GM23338 (cell line): ENCODE measurements around the gene MRPS15.

Experiments
- CREB1 ChIP-seq: fragments of 250-450 bp; sonication (Bioruptor Pico); IDR thresholded peaks from 2 replicates; pipeline ENCODE4 v1.5.0; 2020; ENCODE audit warnings: low read depth, mild to moderate bottlenecking, moderate library complexity
- ETS1 ChIP-seq: IDR thresholded peaks from 2 replicates; pipeline ENCODE4 v1.6.1; 2016; ENCODE audit warnings: antibody characterized with exemption
- EZH2 ChIP-seq: fragments of 200-600 bp; sonication (generic); IDR thresholded peaks from one replicate; pipeline ENCODE4 v1.8.0; 2017; ENCODE audit warnings: antibody characterized with exemption, mild to moderate bottlenecking, low read depth; ENCODE audit not compliant: unreplicated experiment
- EZH2phosphoT487 ChIP-seq: fragments of 200-600 bp; sonication (generic); IDR thresholded peaks from one replicate; pipeline ENCODE4 v1.8.1; 2018; ENCODE audit warnings: antibody characterized with exemption; ENCODE audit not compliant: unreplicated experiment
- NANOG ChIP-seq: IDR thresholded peaks from 2 replicates; pipeline ENCODE4 v1.6.1; 2016; ENCODE audit warnings: antibody characterized with exemption, borderline replicate concordance
- POLR2AphosphoS5 ChIP-seq: IDR thresholded peaks from 2 replicates; pipeline ENCODE4 v1.6.1; 2016; ENCODE audit warnings: antibody characterized with exemption, low read depth
- REST ChIP-seq: IDR thresholded peaks from one replicate; pipeline ENCODE4 v1.6.1; 2018; ENCODE audit warnings: antibody characterized with exemption; ENCODE audit not compliant: unreplicated experiment
- STAT1 ChIP-seq: IDR thresholded peaks from one replicate; pipeline ENCODE4 v1.6.1; 2016; ENCODE audit warnings: antibody characterized with exemption; ENCODE audit not compliant: unreplicated experiment
- ZNF114 ChIP-seq: fragments of 250-450 bp; sonication (Bioruptor Pico); IDR thresholded peaks from 2 replicates; pipeline ENCODE4 v1.5.0; 2020; ENCODE audit warnings: mild to moderate bottlenecking, moderate library complexity
- TF ChIP-seq, protein P1 (sequence below), 2 experiments: fragments of 200-600 bp in 1 of 2; sonication (generic) in 1 of 2; conservative IDR thresholded peaks; 2 replicates each; pipeline versions ENCODE4 v1.5.1 to v1.6.1; 2016 to 2017; ENCODE audit warnings: antibody characterized with exemption in 2 of 2, low read depth in 2 of 2, mild to moderate bottlenecking in 2 of 2, moderate library complexity in 1 of 2

DNA sequence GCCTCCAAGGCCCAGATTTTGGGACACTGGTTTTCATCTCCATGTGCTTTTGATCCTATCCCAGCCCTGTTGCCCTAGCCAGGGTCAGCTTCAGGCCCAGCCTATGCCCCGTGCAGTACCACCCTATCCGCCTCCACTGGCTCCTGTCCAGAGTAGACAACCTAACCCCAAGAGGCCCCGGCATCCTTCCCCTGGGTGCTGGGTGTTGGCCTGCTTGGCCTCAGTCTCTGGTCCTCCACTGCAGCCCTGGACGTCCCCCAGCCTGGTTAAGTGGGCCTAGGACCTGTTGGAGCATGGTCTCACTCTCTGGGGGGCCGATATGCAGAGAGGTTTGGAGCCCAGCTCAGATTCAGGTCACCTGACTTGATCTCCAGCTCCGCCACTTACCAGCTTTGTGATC lies 16.9 kb upstream of the MRPS15 start:
- TF ChIP-seq POLR2AphosphoS5 (no peak), REST (no peak), EZH2phosphoT487 (no peak), EZH2 (no peak), NANOG (no peak), ZNF114 (CRISPR knock-in tag) (no peak), ETS1 (no peak), STAT1 (no peak), CREB1 (CRISPR knock-in tag) (no peak)
- TF ChIP-seq, protein P1, sequence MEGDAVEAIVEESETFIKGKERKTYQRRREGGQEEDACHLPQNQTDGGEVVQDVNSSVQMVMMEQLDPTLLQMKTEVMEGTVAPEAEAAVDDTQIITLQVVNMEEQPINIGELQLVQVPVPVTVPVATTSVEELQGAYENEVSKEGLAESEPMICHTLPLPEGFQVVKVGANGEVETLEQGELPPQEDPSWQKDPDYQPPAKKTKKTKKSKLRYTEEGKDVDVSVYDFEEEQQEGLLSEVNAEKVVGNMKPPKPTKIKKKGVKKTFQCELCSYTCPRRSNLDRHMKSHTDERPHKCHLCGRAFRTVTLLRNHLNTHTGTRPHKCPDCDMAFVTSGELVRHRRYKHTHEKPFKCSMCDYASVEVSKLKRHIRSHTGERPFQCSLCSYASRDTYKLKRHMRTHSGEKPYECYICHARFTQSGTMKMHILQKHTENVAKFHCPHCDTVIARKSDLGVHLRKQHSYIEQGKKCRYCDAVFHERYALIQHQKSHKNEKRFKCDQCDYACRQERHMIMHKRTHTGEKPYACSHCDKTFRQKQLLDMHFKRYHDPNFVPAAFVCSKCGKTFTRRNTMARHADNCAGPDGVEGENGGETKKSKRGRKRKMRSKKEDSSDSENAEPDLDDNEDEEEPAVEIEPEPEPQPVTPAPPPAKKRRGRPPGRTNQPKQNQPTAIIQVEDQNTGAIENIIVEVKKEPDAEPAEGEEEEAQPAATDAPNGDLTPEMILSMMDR (conservative IDR thresholded peaks at IDR 0.05; ENCODE audit: low read depth in 2 of 2) = no peak
